ENCODE data around the gene QKI.

The QKI gene

GRCh38 chr6:163394659-163395058 lies 19.9 kb upstream of the QKI start:
- Histone ChIP-seq H3K23ac (ENCODE audit: low read depth, low read length, poor library complexity) (no peak overlapping the region), H3K9me3 (replicated peaks in 1 of 2; ENCODE audit: control insufficient read depth in 2 of 2, insufficient read depth in 1 of 2, low read depth in 1 of 2, low read length in 2 of 2) (no peaks in the 10 kb centered on the region), H3K79me1 (ENCODE audit: low read depth, low read length) (no peaks in the 10 kb centered on the region), H3K9ac (ENCODE audit: low read depth, low read length, poor library complexity) (no peak overlapping the region), H3K4me2 (ENCODE audit: insufficient read depth, low read length, poor library complexity, severe bottlenecking) (no peak overlapping the region), H3K4me3 (ENCODE audit: low read length in 2 of 2) (no peak overlapping the region), H3K4ac (ENCODE audit: low read length) (no peak overlapping the region), H3K36me3 (replicated peaks in 1 of 2; ENCODE audit: control insufficient read depth in 2 of 2, insufficient read depth in 2 of 2, low read length in 2 of 2) (no peaks in the 10 kb centered on the region), H3K14ac (ENCODE audit: low read length) (no peak overlapping the region), H3K4me1 (ENCODE audit: control insufficient read depth in 2 of 2, insufficient read depth in 1 of 2, low read depth in 1 of 2, low read length in 2 of 2) (peaks cover 14 to 50% of the 10 kb centered on the region in 2 donors), H3K27ac (replicated peaks; ENCODE audit: low read length) (no peak overlapping the region), H2AK5ac (ENCODE audit: low read depth, low read length) (no peak overlapping the region), H4K91ac (ENCODE audit: low read depth, low read length, poor library complexity) (no peak overlapping the region), H2BK15ac (ENCODE audit: low read length) (no peak overlapping the region), H2AFZ (ENCODE audit: low read length) (peak overlapping the region; percentile 44), H2BK120ac (ENCODE audit: low read depth, low read length) (no peak overlapping the region), H3K27me3 (ENCODE audit: control insufficient read depth in 3 of 3, insufficient read depth in 3 of 3, low read depth in 1 of 3, low read length in 3 of 3) (no peaks in the 10 kb centered on the region), H3K18ac (ENCODE audit: low read length) (peak overlapping the region; percentile 20), H2BK12ac (ENCODE audit: low read length) (no peak overlapping the region), H4K8ac (ENCODE audit: low read depth, low read length) (no peak overlapping the region), H2BK5ac (ENCODE audit: low read length) (no peak overlapping the region)
- WGBS, 2 donors (ENCODE audit: extremely low coverage in 2 of 2, insufficient read length in 2 of 2, insufficient replicate concordance in 1 of 2) = no CpG with 5 or more reads among the region's 4 CpGs
- no peak for DNase-seq (ENCODE audit: low spot score)

- no peak overlapping the region for H2BK12ac ChIP-seq (ENCODE audit: low read length)
- no peak for DNase-seq (ENCODE audit: low spot score)
- no peak overlapping the region for H3K4ac ChIP-seq (ENCODE audit: low read length)
- no peak overlapping the region for H4K8ac ChIP-seq (ENCODE audit: low read depth, low read length)
- no peaks in the 10 kb centered on the region for H3K27me3 ChIP-seq (ENCODE audit: control insufficient read depth in 3 of 3, insufficient read depth in 3 of 3, low read depth in 1 of 3, low read length in 3 of 3)
- H3K14ac ChIP-seq (ENCODE audit: low read length) = no peak overlapping the region
- H3K18ac ChIP-seq (ENCODE audit: low read length) = no peak overlapping the region
- no peak overlapping the region for H4K91ac ChIP-seq (ENCODE audit: low read depth, low read length, poor library complexity)
- H3K4me3 ChIP-seq (ENCODE audit: low read length in 2 of 2) = no peak overlapping the region
- no peak overlapping the region for H3K4me2 ChIP-seq (ENCODE audit: insufficient read depth, low read length, poor library complexity, severe bottlenecking)
- peak overlapping the region; percentile 15 for H2AFZ ChIP-seq (ENCODE audit: low read length)
- H3K23ac ChIP-seq (ENCODE audit: low read depth, low read length, poor library complexity) = no peak overlapping the region
- H2BK5ac ChIP-seq (ENCODE audit: low read length) = no peak overlapping the region
- no peaks in the 10 kb centered on the region for H3K79me1 ChIP-seq (ENCODE audit: low read depth, low read length)
- H3K9me3 ChIP-seq (replicated peaks in 1 of 2; ENCODE audit: control insufficient read depth in 2 of 2, insufficient read depth in 1 of 2, low read depth in 1 of 2, low read length in 2 of 2) = no peaks in the 10 kb centered on the region
- no peak overlapping the region for H3K27ac ChIP-seq (replicated peaks; ENCODE audit: low read length)
- H2AK5ac ChIP-seq (ENCODE audit: low read depth, low read length) = no peak overlapping the region
- peaks cover 14 to 48% of the 10 kb centered on the region in 2 donors for H3K4me1 ChIP-seq (ENCODE audit: control insufficient read depth in 2 of 2, insufficient read depth in 1 of 2, low read depth in 1 of 2, low read length in 2 of 2)
- no peaks in the 10 kb centered on the region for H3K36me3 ChIP-seq (replicated peaks in 1 of 2; ENCODE audit: control insufficient read depth in 2 of 2, insufficient read depth in 2 of 2, low read length in 2 of 2)
- no peak overlapping the region for H3K9ac ChIP-seq (ENCODE audit: low read depth, low read length, poor library complexity)
- WGBS, 2 donors (ENCODE audit: extremely low coverage in 2 of 2, insufficient read length in 2 of 2, insufficient replicate concordance in 1 of 2) = no CpG with 5 or more reads among the region's 5 CpGs
- H2BK15ac ChIP-seq (ENCODE audit: low read length) = no peak overlapping the region
- H2BK120ac ChIP-seq (ENCODE audit: low read depth, low read length) = no peak overlapping the region
Observed at GRCh38 chr6:163395122-163395830, 19.2 kb upstream of the QKI start.

DNA sequence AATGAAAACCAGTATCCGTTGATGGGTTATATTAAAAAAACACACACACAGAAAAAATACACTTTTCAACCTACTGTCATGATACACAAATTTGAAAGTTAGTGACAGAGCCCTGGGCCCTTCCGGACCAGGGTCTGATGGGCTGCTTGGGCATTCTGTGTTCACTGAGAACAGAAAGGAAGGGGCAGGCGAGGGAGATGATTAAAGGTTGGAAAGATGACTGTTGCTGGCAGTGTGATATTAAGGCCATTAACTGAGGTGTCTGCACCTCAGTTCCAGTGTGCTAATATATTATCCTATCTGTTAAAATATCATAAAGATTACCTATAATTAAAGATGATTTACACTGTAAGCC lies 18.7 kb upstream of the QKI start:
- Histone ChIP-seq H3K4me1 (ENCODE audit: control insufficient read depth in 2 of 2, insufficient read depth in 1 of 2, low read depth in 1 of 2, low read length in 2 of 2) (peaks cover 14 to 50% of the 10 kb centered on the region in 2 donors), H3K4me3 (ENCODE audit: low read length in 2 of 2) (peak overlapping the region in 1 of 2 donors; percentile 28)
- no peak for DNase-seq (ENCODE audit: low spot score)

GRCh38 chr6:163397326-163397725 lies 17.2 kb upstream of the QKI start:
- no CpG with 5 or more reads among the region's 4 CpGs for WGBS, 2 donors (ENCODE audit: extremely low coverage in 2 of 2, insufficient read length in 2 of 2, insufficient replicate concordance in 1 of 2)
- Histone ChIP-seq H3K4me3 (ENCODE audit: low read length in 2 of 2) (peak overlapping the region in 1 of 2 donors; percentile 5), H3K27ac (replicated peaks; ENCODE audit: low read length) (peak overlapping the region; percentile 51), H3K14ac (ENCODE audit: low read length) (no peak overlapping the region), H3K18ac (ENCODE audit: low read length) (no peak overlapping the region), H2BK12ac (ENCODE audit: low read length) (no peak overlapping the region), H4K8ac (ENCODE audit: low read depth, low read length) (no peak overlapping the region), H3K4me1 (ENCODE audit: control insufficient read depth in 2 of 2, insufficient read depth in 1 of 2, low read depth in 1 of 2, low read length in 2 of 2) (peaks cover 16 to 59% of the 10 kb centered on the region in 2 donors), H3K4ac (ENCODE audit: low read length) (no peak overlapping the region), H3K4me2 (ENCODE audit: insufficient read depth, low read length, poor library complexity, severe bottlenecking) (no peak overlapping the region), H3K23ac (ENCODE audit: low read depth, low read length, poor library complexity) (no peak overlapping the region), H3K36me3 (replicated peaks in 1 of 2; ENCODE audit: control insufficient read depth in 2 of 2, insufficient read depth in 2 of 2, low read length in 2 of 2) (no peaks in the 10 kb centered on the region), H3K27me3 (ENCODE audit: control insufficient read depth in 3 of 3, insufficient read depth in 3 of 3, low read depth in 1 of 3, low read length in 3 of 3) (no peaks in the 10 kb centered on the region), H3K79me1 (ENCODE audit: low read depth, low read length) (no peaks in the 10 kb centered on the region), H2BK120ac (ENCODE audit: low read depth, low read length) (no peak overlapping the region), H4K91ac (ENCODE audit: low read depth, low read length, poor library complexity) (no peak overlapping the region), H2AK5ac (ENCODE audit: low read depth, low read length) (no peak overlapping the region), H2AFZ (ENCODE audit: low read length) (peak overlapping the region; percentile 44), H3K9me3 (replicated peaks in 1 of 2; ENCODE audit: control insufficient read depth in 2 of 2, insufficient read depth in 1 of 2, low read depth in 1 of 2, low read length in 2 of 2) (no peaks in the 10 kb centered on the region), H3K9ac (ENCODE audit: low read depth, low read length, poor library complexity) (no peak overlapping the region), H2BK5ac (ENCODE audit: low read length) (no peak overlapping the region), H2BK15ac (ENCODE audit: low read length) (no peak overlapping the region)
- no peak for DNase-seq (ENCODE audit: low spot score)

More for the DNA sequence above, 18.7 kb upstream of the QKI start:
- H4K8ac ChIP-seq (ENCODE audit: low read depth, low read length) = no peak overlapping the region
- no peak overlapping the region for H2BK5ac ChIP-seq (ENCODE audit: low read length)
- no peaks in the 10 kb centered on the region for H3K27me3 ChIP-seq (ENCODE audit: control insufficient read depth in 3 of 3, insufficient read depth in 3 of 3, low read depth in 1 of 3, low read length in 3 of 3)
- no peak overlapping the region for H3K9ac ChIP-seq (ENCODE audit: low read depth, low read length, poor library complexity)
- H2BK120ac ChIP-seq (ENCODE audit: low read depth, low read length) = no peak overlapping the region
- H3K4me2 ChIP-seq (ENCODE audit: insufficient read depth, low read length, poor library complexity, severe bottlenecking) = no peak overlapping the region
- H2BK12ac ChIP-seq (ENCODE audit: low read length) = no peak overlapping the region
- H3K79me1 ChIP-seq (ENCODE audit: low read depth, low read length) = no peaks in the 10 kb centered on the region
- no CpG with 5 or more reads among the region's 3 CpGs for WGBS, 2 donors (ENCODE audit: extremely low coverage in 2 of 2, insufficient read length in 2 of 2, insufficient replicate concordance in 1 of 2)
- H3K23ac ChIP-seq (ENCODE audit: low read depth, low read length, poor library complexity) = no peak overlapping the region
- no peak overlapping the region for H3K18ac ChIP-seq (ENCODE audit: low read length)
- no peaks in the 10 kb centered on the region for H3K36me3 ChIP-seq (replicated peaks in 1 of 2; ENCODE audit: control insufficient read depth in 2 of 2, insufficient read depth in 2 of 2, low read length in 2 of 2)
- peak overlapping the region; percentile 8 for H3K27ac ChIP-seq (replicated peaks; ENCODE audit: low read length)
- no peak overlapping the region for H3K4ac ChIP-seq (ENCODE audit: low read length)
- no peaks in the 10 kb centered on the region for H3K9me3 ChIP-seq (replicated peaks in 1 of 2; ENCODE audit: control insufficient read depth in 2 of 2, insufficient read depth in 1 of 2, low read depth in 1 of 2, low read length in 2 of 2)
- H2BK15ac ChIP-seq (ENCODE audit: low read length) = no peak overlapping the region
- H3K14ac ChIP-seq (ENCODE audit: low read length) = no peak overlapping the region
- H2AFZ ChIP-seq (ENCODE audit: low read length) = no peak overlapping the region
- H4K91ac ChIP-seq (ENCODE audit: low read depth, low read length, poor library complexity) = no peak overlapping the region
- H2AK5ac ChIP-seq (ENCODE audit: low read depth, low read length) = no peak overlapping the region

Data from neuronal stem cell (in vitro differentiated cells).